GOT3 (cell line): Measurements from ENCODE around the gene WEE2.

Experiments used
- DNase-seq: peaks from one replicate; lab custom pipeline; 2025; ENCODE audit warnings: mixed read lengths; lab: John Stamatoyannopoulos, UW

WEE2 gene

DNA sequence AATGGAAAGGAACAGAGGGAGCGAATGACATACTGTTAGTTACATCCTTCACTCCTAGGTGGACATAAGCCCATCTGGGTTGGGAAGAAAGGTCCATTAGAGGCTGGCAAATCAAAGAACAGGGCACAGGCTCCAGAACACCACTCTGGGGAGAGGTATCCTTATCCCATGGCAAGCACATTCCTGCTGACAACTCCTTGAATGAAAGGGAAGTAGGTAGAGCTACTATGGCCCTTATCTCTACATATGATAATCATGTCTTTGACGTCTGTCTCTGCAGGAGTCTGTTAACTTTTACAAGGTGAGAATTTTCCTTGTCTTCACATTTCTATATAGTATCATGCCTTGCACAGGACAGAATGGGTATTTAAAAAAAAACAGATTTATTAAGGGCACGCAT lies 16.6 kb upstream of the WEE2 start:
- no peak for DNase-seq

DNA sequence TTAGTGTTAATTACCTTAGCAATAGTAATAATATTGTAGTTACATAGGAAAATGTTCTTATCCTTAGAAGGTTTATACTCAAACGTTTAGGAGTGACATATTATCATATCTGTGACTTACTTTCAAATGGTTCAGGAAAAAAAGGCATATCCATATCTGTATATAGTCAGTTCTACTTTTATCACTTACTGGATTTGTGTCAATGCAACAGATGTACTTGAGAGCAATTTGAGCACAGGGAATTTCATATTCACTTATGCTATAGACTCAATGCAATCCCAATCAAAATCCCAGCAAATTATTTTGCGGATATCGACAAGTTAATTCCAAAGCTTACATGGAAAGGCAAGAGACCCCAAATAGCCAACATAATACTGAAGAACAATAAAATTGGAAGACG lies 16.2 kb upstream of the WEE2 start:
- DNase-seq: no peak

DNA sequence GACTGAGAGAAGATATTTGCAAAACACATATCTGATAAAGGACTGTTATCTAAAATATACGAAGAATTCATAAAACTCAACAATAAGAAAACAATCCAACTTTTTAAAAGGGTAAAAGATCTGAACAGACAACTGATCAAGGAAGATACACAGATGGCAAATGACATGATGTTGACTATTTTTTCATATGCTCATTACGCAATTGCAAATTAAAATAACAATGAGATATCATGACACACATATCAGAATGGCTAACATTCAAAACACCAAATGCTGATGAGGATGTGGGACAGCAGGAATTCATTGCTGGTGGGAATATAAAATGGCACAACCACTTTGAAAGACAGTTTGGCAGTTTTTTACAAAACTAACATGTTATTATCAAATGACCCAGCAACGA lies 15.1 kb upstream of the WEE2 start:
- no peak for DNase-seq

DNA sequence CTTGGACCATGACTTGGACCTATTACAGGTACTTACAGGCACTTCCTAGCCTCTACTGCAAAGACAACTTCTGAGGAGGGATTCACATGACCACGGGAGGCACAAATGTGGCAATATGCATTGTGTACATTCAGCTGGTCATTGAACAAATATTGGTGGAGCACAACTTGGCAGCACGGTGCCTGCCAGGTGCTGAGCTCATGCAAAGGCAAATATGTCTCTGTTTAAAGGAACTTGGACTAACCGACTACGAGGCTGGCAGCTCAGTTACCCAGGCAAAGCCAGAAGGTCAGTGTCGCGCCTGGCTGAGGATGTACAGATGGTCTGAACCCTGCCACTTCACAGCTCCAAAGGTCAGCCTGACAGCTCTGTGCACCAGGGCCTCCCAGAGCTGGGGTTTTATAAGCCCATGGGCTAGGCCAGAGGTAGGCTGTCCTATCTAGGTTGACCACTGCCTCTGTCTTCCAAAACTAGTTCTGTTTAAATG lies 12.3 kb upstream of the WEE2 start:
- DNase-seq: no peak

DNA sequence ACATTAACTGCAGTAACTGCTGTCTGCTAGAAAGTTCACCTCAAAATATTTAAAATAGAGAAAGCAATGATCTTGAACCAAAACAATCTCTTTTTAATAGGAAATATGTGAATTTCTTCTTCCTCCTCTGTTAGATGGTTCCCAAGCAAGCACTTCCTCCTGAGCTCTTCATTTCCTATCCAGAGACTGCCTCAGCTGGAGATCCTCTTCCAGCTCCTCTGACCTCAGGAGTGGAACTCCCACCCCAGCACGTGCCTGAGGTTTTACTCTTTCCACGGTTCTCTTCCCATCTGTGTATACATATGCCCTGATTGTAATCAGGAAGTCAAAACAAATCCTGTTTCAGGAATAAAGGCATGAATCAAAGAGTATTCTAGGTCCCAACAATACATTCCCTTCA lies 11.8 kb upstream of the WEE2 start:
- no peak for DNase-seq

DNA sequence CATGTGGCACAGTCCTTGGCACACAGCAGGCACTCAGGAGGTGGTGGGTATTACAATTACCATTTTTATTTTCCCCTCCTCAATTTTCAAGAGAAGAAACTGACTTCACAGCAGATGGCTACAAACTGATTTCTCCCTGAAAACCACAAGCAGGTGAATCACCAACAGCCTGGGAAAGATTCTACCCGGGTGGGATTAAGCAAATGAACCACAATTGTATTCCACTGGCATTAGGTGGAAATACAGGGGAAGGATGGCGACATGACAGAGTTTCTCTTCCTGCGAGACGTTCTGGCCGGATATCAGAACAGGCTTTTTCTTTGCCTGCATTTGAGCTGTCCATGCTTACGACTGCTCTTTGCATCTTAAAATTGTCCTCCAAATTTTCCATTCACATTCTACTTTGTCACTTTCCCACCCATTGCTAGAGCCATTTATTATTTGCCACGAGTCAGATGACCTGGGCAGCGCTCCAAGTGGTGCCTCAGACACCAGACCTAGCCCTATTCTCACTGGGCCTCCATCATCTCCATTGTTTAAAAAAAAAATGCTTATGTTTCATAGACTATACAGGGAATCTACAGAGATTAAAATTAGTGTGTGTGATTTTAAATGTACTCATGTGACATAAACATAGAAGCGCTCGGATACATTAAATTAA lies 10.8 kb upstream of the WEE2 start:
- no peak for DNase-seq

DNA sequence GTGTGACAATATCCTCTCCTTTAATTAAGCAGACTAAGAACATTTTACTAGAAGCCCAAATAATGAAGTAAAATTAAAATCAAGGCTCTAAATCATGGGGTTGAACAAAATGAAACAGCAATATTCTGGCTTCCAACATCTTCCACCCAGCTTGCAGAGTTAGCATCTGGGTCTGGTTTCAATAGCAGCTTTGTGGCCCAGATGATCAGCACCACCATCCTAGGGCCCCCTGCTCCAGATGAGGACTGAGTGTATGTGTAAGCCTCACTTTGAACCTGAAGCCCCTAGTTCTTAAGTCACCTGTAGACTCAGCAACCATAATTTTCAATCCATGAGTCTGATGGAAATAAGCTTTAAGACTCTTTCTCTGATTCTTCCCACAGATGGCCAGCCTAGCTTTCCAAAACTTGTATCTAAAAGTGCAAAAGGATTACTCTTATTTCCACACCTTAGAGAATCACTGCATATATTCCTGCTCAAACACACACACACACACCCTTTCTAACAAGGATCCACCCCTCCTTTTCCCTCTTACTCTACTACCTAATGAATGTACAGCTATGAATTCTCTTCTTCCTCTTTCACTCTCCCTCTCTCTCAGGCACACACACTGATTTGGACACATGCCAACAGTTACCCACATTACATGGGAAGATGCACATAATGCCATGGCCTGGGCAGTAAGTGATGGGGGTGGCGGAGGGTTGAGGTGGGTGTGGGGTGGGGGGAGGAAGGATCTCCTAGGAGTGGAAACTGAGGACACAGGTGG lies 9.7 kb upstream of the WEE2 start:
- DNase-seq: no peak

DNA sequence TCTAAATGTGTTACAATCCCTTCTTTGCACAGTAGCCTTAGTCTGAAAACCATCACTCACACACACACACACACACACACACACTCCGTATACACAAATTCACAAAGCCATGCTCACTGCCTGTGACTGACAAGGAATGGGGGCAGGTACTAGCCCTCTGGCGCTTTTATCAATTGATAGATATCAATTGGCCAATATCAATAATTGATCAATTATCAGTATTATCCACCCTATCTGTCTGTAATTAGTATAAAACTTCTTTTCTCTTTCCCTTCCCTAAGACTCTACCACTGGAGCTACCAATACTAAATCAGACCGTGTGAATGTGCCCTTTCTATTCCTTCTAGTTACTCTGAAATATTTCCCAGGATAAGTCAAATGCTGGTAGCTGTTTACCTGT lies 8.3 kb upstream of the WEE2 start:
- no peak for DNase-seq

DNA sequence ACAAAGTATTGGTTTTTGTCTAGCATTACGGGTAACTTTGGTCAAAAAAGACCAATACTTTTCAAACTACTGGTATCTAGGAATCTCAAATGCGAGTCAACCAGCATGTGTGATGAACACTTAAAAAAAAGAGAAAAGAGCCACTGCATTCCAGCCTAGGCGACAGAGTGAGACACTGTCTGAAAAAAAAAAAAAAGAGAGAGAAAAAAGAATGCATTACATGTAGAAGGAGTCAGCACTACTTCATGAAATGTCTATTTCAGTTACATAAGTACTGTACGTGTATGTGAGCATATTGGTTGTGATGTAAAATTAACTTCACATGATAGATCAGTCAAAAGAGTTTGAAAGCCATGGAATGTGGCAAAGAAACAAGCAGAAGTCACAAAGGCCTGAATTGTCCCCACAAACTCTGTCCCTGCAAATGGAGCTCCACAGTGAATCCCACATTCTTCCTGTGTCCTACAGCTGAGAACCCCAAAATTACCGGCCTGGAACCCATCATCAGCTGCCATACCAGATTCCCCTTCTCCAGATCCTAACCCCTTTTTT lies 7.8 kb upstream of the WEE2 start:
- no peak for DNase-seq

DNA sequence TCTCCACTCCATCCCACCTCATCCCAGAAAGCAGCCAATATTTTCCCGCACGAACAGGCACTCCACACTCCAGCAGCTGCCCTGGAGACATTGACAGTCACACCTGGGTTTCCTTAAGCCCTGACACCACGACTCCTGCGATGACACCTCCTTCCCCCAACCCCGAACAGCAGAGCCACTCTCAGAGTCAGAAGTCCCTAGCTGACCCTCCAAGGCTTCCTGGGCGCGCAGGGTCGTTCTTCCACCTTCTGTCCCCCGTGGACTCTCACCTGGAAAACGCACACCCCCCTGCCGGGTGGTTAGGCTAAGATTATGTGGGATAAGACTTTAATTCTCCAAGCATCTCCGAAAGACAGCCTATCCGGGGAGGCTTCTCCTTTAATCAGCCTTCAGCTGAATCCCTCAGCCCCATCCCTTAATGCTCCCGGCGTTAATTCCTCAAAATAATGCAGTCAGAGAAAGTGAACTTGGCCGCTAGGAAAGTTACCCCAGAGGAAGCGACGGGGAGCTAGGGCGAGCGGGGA lies 7.2 kb upstream of the WEE2 start:
- no peak for DNase-seq

DNA sequence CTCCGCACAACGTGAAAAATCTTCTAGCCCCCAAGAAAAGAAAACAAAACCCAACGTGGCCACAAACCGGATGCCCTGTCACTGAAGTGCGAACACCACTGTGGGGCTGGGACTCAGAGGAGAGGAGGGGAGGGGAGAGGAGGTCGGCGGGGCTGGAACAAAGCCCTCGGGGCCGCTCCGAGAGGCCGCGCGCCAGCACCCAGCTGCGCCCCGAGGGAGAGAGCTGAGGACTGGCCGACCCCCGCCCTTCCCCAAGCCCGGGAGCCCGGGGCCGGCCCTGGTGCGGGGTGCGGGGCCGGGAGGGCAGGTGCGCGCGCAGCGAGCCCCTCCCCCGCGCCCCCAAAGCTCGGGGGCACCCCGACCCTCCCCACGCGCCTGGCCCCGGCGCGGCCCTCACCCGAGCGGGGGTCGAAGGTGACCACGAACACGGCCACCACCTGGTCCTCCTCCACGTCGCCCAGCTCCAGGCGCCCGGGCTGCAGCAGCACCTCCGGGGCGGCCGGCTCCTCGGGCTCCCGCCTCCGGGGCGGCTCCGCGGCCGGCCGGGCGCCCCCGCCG lies 6.6 kb upstream of the WEE2 start:
- DNase-seq: peak; percentile 2

DNA sequence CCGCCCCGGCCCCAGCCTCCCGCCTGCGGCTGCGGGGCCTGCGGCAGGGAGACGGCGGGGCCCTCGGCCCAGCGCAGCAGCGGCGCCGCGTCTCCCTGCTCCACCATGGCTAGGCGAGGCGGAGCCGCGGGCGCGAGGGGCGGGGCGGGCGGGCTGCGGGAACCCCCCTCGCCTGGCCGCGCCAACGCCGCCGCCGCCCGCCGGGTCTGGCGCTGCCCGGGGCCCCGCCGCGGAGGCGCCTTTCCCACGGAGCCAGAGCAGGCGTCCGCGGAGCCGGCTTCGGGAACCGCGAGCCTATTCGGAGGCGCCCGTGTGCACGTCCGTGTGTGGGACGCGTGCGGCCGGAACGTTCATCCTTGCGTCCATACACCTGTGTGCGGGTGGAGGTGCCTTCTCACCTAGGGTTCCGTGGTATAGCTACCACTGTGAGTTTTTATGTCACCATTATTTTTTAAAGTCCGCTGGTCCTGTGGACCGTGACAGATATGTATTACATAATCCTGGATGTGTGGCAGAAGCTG lies 6.0 kb upstream of the WEE2 start, which contains the start of gene DENND11:
Gene DENND11 (minus strand): TSS at position 120 of the 521 bp plus-strand sequence. CDS start 13 bp downstream, at position 107.
- no peak for DNase-seq

DNA sequence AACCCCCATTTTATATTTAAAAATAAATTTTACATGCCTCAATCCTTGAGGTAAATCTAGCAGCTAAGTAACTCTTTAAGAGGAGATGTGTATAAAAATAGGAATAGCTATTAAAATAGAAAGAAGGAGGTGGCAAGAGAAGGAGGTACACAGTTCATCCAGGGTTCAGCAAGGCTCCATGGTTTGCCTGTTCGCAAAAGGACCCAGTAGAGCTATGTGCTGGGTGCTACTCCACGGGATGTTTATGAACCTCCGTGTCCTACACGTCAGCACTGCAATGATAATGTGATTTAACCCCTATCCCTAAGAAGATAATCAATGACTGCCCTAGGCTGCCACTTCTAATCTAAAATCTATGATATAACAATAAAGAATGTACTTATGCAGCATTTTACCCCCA lies 5.3 kb upstream of the WEE2 start:
- no peak for DNase-seq

DNA sequence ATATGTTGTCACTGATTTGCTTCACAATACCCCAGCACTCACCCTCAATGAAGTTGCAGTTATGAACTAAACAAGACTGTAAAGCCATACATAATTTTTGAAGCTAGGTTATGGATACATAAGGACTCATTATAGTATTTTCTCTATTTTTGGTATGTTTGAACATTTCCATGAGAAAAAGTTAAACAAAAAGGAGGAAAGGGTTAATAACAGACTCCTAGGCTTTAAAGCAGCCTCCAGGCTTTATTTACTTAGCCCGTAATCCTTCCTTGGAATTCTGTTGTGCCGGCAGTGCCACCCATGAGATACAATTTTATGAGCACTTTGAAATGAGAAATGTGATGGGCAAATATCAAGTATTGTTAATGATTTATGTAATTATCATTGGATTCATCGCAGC lies 4.0 kb upstream of the WEE2 start:
- no peak for DNase-seq

DNA sequence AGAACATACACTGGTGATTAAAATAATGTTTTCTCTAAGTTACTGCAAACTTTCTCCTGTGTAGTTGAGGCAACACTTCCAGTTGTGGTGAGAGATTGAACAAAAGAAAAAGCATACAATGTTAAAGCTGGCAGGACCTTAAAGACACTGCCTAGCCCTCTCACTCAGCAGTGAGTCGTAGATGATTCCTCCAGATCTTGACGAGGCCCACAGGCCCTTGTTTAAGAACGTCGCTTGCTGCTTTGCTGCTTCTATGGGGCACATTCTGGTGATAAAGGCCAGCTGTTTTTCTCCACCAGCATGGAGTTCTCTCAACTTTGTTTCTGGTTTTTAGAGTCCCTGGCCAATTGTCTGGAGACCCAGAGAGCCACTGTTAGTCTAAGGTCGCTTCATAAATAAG lies 3.4 kb upstream of the WEE2 start:
- no peak for DNase-seq

DNA sequence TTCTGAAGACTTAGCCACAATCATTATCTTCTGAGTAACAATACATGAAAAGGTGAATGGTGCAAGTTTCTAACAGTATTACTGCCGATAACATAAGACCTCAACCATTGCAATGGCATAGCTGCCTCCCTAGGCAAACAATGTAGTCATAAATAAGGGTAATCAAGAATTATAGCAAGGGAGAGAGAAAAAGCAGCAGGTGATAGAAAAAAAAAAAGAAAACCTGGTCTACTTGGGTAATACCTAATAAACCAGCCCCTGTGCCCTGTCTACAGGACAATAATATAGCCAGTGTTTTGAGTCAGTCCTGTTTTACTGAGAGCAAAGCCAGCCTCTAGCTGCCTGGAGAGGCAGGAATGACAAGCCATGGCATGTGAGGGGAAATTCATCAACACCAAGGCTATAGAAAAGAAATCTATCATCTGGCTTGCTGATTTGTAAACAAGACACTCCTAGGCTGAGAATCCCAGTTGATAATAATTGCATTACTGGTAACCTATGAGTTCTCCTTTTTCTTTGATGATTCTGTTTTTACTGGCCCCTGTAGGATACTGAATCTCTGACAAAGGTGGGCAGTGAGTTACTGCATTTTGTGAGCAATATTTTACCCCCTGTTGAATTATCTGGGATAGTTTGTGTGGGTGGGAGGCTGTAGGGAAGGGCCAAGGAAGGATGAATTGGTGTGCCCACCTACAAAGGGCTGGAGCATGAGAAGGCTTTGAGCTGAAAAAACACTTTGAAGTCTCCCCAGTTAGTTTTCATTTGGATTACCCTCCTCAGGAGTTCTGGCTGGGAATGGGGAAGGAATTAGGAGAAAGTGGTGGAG lies 1.7 kb upstream of the WEE2 start:
- DNase-seq: no peak

DNA sequence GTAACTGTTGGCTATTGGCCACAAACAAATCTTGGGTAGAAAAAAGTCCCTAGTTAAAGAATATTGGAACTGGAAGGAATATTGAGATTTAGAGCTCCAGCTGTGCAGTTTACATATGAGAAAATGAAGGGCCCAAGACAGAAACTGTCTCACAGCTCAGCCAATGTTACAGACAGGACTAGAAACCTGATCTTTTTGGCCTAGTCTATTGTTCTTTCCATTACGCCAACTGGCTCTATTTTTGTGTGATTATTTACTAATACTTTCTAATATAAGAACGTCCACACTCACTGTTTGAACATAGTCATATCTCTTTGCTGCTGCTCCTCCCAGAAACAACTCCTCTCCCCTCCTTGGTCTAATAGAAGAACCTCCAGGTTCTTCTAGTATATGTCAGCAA lies 1.2 kb downstream of the WEE2 start:
- DNase-seq: no peak

DNA sequence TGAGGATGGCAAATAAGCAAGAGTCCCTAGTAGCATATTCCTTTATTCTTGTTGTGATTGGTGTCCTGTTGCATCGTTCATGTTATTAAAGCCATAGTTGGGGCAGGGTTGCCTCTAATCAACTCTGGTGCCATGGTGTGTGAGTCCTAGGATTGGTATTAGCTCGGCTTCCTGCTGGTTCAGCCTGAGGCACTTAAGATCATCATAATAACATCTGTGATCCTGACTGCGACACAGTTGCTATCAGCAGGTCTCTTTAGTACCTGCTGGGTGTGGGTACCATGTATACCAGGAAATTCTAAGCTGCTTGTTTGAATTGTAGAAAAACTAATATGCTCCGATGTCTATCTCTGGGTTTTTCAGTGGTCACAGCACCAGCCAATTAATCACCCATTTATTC lies 1.6 kb downstream of the WEE2 start:
- DNase-seq: no peak

DNA sequence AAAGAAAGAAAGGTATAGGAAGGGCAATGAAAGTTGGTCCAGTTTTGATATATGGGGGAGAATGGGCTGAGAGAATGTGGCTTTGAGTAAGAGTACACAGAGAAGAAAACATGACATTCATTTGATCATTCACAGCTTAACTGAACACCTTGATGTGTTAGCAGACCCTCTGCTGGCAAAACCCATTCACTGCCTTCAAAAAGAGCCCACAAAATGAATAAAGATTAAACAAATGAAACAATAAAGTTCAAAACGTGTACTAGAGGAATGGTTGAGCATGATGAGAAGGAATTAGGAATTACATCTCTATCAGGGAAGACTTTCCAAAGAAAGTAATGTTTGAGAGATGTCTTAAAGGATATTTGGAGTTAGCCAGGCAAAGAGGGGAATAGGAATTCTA lies 2.1 kb downstream of the WEE2 start:
- no peak for DNase-seq

DNA sequence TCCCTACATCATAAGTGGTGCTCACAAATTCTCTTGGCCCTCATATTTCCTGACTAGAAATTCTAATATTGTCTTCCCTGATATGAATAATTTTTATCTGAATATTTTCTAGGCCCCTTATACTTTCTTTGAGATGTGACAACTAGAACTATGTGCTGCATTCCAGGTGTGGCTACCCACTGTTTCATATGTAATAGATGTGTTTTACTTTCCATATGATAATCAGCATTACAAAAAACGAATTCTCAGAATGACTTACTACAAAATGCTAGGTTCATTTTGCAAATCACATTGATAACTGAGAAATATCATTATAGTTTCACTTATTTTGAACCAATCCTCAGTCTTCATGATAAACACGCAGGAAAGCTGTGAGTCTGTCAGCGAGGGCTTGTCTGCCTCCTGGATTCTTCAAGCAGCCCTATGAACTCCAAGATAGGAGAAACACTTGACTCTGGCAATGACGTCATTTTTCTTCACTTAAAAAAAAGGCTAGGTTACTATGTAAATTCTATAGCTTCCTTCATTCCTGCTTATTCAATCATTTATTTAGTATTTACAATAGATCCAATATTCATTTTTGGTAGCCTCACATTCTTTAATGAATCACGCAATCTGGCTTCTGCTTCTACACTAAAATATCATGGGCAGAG lies 4.6 kb downstream of the WEE2 start:
- no peak for DNase-seq

DNA sequence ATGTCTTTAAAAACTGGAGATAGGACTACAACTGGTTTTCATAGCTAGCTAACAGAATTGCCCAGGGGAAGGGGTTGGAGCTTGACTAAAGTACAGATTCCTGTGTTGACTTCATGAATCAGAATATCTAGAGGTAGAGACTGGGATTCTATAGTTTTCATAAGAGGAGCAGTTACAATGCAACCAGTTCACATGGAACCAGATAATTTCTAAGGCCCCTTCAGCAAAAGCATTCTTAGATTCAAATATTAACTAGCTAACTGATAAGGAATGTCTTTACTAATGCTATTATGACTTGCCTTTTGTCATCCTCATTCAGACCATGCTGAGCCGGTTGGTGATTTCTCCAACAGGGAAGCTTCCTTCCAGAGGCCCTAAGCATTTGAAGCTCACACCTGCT lies 5.7 kb downstream of the WEE2 start:
- DNase-seq: no peak
